H1 (cell line): Measurements from ENCODE around the gene SUCLG2. TPM values are rescaled to one million over a fixed set of nuclear protein-coding genes. Genes with fewer than 3 reads are reported as not detected.

Experiments
- BACH1 ChIP-seq: IDR thresholded peaks from 2 replicates; pipeline ENCODE4 v1.6.1; 2012; ENCODE audit warnings: low read length, improper control_type of control experiment
- CREB1 ChIP-seq: IDR thresholded peaks from 2 replicates; pipeline ENCODE4 v1.6.1; 2012; ENCODE audit warnings: inconsistent platforms
- JUND ChIP-seq: IDR thresholded peaks from 2 replicates; pipeline ENCODE4 v1.6.1; 2011; ENCODE audit warnings: mild to moderate bottlenecking, improper control_type of control experiment, low read length
- POLR2AphosphoS5 ChIP-seq: IDR thresholded peaks from 2 replicates; pipeline ENCODE4 v1.6.1; 2011; ENCODE audit warnings: low read depth, low read length
- SAP30 ChIP-seq: fragments of 300-600 bp; sonication (generic); IDR thresholded peaks from 2 replicates; pipeline ENCODE4 v1.7.1; 2012; ENCODE audit warnings: low read length, moderate library complexity, mild to moderate bottlenecking, inconsistent platforms; ENCODE audit not compliant: insufficient read depth, insufficient replicate concordance
- SIN3A ChIP-seq, 2 experiments: IDR thresholded peaks in 1 of 2; conservative IDR thresholded peaks in 1 of 2; 2 replicates each; pipeline ENCODE4 v1.6.1; 2011 to 2012; ENCODE audit warnings: low read length in 2 of 2, improper control_type of control experiment in 1 of 2, low read depth in 1 of 2, mild to moderate bottlenecking in 1 of 2
- polyA plus RNA-seq, 7 experiments: library from polyadenylated mRNA; depleted of rRNA in 3 of 7; stranded (reverse) in 5 of 7; unstranded in 2 of 7; fragments of >200 nt in 5 of 7; fragments of 200-250 nt in 2 of 7; gene quantifications; 1 replicate in 5 of 7; 2 replicates in 1 of 7; 4 replicates in 1 of 7; pipeline versions ENCODE4 v1.2.1 to v1.2.3, GENCODE V29; 2011 to 2013; ENCODE audit warnings: missing spikeins in 2 of 7, mixed read lengths in 2 of 7
- total RNA-seq: library from RNA; stranded (reverse); fragmentation: NEBNext Ultra II Directional; extraction: Animal tissue kit (Norgen Biotek cat#: 25700); gene quantifications from 2 replicates; pipeline ENCODE4 v1.2.1, GENCODE V29; 2021
- TF ChIP-seq, protein P1 (sequence below): fragments of 300-600 bp; sonication (generic); IDR thresholded peaks from 2 replicates; pipeline ENCODE4 v1.7.1; 2012; ENCODE audit warnings: low read length, moderate library complexity, mild to moderate bottlenecking, inconsistent platforms; ENCODE audit not compliant: insufficient replicate concordance

The SUCLG2 gene
- total and polyA plus RNA-seq, 2 of the 8 experiments (the other 6 are each of a cell fraction or from before 2014, with no cell fraction given): 12.9 to 46.2 TPM

DNA sequence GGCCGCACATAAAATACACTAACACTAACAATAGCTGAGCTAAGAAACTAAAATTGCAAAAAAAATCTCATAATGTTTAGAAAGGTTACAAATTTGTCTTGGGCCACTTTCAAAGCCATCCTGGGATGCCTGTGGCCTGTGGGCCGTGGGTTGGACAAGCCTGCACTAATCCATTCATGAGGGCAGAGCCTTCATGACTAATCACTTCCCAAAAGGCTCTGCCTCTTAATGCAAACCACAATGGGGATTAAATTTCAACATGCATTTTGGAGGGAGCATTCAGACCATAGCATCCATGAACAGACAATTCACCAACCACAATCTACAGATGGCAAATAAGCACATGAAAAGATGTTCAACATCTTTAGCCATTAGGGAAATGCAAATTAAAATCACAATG lies 128.2 kb downstream of the SUCLG2 start (continued):
- TF ChIP-seq, protein P1, sequence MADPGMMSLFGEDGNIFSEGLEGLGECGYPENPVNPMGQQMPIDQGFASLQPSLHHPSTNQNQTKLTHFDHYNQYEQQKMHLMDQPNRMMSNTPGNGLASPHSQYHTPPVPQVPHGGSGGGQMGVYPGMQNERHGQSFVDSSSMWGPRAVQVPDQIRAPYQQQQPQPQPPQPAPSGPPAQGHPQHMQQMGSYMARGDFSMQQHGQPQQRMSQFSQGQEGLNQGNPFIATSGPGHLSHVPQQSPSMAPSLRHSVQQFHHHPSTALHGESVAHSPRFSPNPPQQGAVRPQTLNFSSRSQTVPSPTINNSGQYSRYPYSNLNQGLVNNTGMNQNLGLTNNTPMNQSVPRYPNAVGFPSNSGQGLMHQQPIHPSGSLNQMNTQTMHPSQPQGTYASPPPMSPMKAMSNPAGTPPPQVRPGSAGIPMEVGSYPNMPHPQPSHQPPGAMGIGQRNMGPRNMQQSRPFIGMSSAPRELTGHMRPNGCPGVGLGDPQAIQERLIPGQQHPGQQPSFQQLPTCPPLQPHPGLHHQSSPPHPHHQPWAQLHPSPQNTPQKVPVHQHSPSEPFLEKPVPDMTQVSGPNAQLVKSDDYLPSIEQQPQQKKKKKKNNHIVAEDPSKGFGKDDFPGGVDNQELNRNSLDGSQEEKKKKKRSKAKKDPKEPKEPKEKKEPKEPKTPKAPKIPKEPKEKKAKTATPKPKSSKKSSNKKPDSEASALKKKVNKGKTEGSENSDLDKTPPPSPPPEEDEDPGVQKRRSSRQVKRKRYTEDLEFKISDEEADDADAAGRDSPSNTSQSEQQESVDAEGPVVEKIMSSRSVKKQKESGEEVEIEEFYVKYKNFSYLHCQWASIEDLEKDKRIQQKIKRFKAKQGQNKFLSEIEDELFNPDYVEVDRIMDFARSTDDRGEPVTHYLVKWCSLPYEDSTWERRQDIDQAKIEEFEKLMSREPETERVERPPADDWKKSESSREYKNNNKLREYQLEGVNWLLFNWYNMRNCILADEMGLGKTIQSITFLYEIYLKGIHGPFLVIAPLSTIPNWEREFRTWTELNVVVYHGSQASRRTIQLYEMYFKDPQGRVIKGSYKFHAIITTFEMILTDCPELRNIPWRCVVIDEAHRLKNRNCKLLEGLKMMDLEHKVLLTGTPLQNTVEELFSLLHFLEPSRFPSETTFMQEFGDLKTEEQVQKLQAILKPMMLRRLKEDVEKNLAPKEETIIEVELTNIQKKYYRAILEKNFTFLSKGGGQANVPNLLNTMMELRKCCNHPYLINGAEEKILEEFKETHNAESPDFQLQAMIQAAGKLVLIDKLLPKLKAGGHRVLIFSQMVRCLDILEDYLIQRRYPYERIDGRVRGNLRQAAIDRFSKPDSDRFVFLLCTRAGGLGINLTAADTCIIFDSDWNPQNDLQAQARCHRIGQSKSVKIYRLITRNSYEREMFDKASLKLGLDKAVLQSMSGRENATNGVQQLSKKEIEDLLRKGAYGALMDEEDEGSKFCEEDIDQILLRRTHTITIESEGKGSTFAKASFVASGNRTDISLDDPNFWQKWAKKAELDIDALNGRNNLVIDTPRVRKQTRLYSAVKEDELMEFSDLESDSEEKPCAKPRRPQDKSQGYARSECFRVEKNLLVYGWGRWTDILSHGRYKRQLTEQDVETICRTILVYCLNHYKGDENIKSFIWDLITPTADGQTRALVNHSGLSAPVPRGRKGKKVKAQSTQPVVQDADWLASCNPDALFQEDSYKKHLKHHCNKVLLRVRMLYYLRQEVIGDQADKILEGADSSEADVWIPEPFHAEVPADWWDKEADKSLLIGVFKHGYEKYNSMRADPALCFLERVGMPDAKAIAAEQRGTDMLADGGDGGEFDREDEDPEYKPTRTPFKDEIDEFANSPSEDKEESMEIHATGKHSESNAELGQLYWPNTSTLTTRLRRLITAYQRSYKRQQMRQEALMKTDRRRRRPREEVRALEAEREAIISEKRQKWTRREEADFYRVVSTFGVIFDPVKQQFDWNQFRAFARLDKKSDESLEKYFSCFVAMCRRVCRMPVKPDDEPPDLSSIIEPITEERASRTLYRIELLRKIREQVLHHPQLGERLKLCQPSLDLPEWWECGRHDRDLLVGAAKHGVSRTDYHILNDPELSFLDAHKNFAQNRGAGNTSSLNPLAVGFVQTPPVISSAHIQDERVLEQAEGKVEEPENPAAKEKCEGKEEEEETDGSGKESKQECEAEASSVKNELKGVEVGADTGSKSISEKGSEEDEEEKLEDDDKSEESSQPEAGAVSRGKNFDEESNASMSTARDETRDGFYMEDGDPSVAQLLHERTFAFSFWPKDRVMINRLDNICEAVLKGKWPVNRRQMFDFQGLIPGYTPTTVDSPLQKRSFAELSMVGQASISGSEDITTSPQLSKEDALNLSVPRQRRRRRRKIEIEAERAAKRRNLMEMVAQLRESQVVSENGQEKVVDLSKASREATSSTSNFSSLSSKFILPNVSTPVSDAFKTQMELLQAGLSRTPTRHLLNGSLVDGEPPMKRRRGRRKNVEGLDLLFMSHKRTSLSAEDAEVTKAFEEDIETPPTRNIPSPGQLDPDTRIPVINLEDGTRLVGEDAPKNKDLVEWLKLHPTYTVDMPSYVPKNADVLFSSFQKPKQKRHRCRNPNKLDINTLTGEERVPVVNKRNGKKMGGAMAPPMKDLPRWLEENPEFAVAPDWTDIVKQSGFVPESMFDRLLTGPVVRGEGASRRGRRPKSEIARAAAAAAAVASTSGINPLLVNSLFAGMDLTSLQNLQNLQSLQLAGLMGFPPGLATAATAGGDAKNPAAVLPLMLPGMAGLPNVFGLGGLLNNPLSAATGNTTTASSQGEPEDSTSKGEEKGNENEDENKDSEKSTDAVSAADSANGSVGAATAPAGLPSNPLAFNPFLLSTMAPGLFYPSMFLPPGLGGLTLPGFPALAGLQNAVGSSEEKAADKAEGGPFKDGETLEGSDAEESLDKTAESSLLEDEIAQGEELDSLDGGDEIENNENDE: no peak
- no peak for TF ChIP-seq JUND
- no peak for TF ChIP-seq POLR2AphosphoS5
- TF ChIP-seq CREB1: no peak
- no peak for TF ChIP-seq SIN3A (conservative IDR thresholded peaks at IDR 0.05 in 1 of 2, IDR thresholded peaks at IDR 0.05 in 1 of 2; ENCODE audit: low read depth in 1 of 2, low read length in 2 of 2)
- no peak for TF ChIP-seq BACH1
- no peak for TF ChIP-seq SAP30
- TF ChIP-seq, all 59 proteins: peak for 0
